OCI-M1 (cell line): ENCODE data around the gene NFE2L2.
"Not testable (repeated sequence)": the region's sequence is repeated elsewhere in the genome, so short reads cannot be mapped to it uniquely, and the experiment has no call there.

Source experiments
- DNase-seq: peaks from one replicate; lab custom pipeline; 2025; lab: John Stamatoyannopoulos, UW

Gene NFE2L2

GRCh38 chr2:177237932-177238331, 26.6 kb downstream of the NFE2L2 start:
- DNase-seq, result no peak

- DNase-seq, result no peak
Observed at GRCh38 chr2:177235855-177236437, 28.6 kb downstream of the NFE2L2 start.

- no peak for DNase-seq
Observed at GRCh38 chr2:177234267-177234666, 30.3 kb downstream of the NFE2L2 start.

GRCh38 chr2:177232098-177232704, 32.3 kb downstream of the NFE2L2 start:
- DNase-seq, result no peak

GRCh38 chr2:177231270-177231669, 33.3 kb downstream of the NFE2L2 start:
- no peak for DNase-seq

- peak; percentile 37 for DNase-seq
Observed at GRCh38 chr2:177229442-177230242, 34.9 kb downstream of the NFE2L2 start.

- no peak for DNase-seq
Observed at GRCh38 chr2:177225965-177226360, 38.6 kb downstream of the NFE2L2 start.

- DNase-seq, result not testable (repeated sequence)
Observed at GRCh38 chr2:177223436-177223835, 41.1 kb downstream of the NFE2L2 start.

GRCh38 chr2:177221970-177222369, 42.6 kb downstream of the NFE2L2 start:
- DNase-seq, result no peak

GRCh38 chr2:177221534-177221933, 43.0 kb downstream of the NFE2L2 start:
- DNase-seq, result no peak

- not testable (repeated sequence) for DNase-seq
Observed at GRCh38 chr2:177219787-177220186, 44.7 kb downstream of the NFE2L2 start.

GRCh38 chr2:177217247-177217843, 47.2 kb downstream of the NFE2L2 start:
- no peak for DNase-seq

GRCh38 chr2:177212891-177213856, 51.4 kb downstream of the NFE2L2 start:
- DNase-seq, result peak; percentile 88

GRCh38 chr2:177212106-177212890, 52.2 kb downstream of the NFE2L2 start, which contains the start of gene HNRNPA3:
Gene HNRNPA3, plus strand, starts transcription at chr2:177212794. Its CDS starts 6 bp downstream, at chr2:177212800.
- DNase-seq, result peak; percentile 99

GRCh38 chr2:177211576-177212105, 52.9 kb downstream of the NFE2L2 start:
- DNase-seq, result no peak

- DNase-seq, result peak; percentile 73
Observed at GRCh38 chr2:177211169-177211568, 53.4 kb downstream of the NFE2L2 start.

- no peak for DNase-seq
Observed at GRCh38 chr2:177207101-177207500, 57.4 kb downstream of the NFE2L2 start.

GRCh38 chr2:177204417-177204816, 60.1 kb downstream of the NFE2L2 start:
- no peak for DNase-seq

GRCh38 chr2:177201919-177202346, 62.6 kb downstream of the NFE2L2 start:
- no peak for DNase-seq

GRCh38 chr2:177200419-177200818, 64.1 kb downstream of the NFE2L2 start:
- not testable (repeated sequence) for DNase-seq
